Fibroblast of lung (primary cell): ENCODE data around the gene BEST4.

ENCODE experiments used
- EZH2 ChIP-seq: IDR thresholded peaks from 2 replicates; pipeline ENCODE4 v1.5.1; 2012; ENCODE audit warnings: low read length, control low read depth, mild to moderate bottlenecking; ENCODE audit errors: missing control alignments
- TF ChIP-seq, protein P1 (sequence below), 2 donors: IDR thresholded peaks in 1 of 2; conservative IDR thresholded peaks in 1 of 2; 1 replicate in 1 of 2; 2 replicates in 1 of 2; pipeline ENCODE4 v1.5.1; 2011 to 2012; ENCODE audit warnings: low read length in 2 of 2, control low read depth in 1 of 2, inconsistent platforms in 1 of 2, low read depth in 1 of 2, mild to moderate bottlenecking in 1 of 2

DNA sequence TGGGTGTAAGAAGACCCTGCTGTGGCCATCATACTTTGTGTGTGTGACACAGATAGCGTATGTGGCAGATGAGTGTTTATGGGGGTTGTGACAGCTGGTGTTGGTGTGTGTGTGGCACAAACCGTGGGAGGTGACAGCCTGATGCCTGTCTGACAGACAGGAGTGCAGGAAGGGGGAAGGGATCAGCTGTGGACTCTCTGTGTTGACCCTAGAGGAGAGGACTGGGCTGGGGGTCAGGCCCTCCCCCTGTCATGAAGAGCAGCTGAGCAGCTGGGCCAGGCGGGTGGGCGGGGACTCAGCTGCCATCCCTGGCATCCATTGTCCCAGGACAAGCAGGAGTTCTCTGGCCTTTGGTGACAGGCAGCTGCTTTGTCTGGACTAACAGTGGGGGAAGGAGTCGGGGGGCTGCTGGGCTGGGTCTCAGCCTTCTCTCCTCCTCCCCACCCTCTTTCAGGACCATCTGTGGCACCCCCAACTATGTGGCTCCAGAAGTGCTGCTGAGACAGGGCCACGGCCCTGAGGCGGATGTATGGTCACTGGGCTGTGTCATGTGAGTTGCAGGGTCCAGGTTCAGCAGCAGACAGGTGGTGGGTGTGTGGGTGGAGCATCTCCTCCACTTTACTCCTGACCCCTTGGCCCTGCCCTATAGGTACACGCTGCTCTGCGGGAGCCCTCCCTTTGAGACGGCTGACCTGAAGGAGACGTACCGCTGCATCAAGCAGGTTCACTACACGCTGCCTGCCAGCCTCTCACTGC lies 14.5 kb upstream of the BEST4 start:
- TF ChIP-seq, protein P1, sequence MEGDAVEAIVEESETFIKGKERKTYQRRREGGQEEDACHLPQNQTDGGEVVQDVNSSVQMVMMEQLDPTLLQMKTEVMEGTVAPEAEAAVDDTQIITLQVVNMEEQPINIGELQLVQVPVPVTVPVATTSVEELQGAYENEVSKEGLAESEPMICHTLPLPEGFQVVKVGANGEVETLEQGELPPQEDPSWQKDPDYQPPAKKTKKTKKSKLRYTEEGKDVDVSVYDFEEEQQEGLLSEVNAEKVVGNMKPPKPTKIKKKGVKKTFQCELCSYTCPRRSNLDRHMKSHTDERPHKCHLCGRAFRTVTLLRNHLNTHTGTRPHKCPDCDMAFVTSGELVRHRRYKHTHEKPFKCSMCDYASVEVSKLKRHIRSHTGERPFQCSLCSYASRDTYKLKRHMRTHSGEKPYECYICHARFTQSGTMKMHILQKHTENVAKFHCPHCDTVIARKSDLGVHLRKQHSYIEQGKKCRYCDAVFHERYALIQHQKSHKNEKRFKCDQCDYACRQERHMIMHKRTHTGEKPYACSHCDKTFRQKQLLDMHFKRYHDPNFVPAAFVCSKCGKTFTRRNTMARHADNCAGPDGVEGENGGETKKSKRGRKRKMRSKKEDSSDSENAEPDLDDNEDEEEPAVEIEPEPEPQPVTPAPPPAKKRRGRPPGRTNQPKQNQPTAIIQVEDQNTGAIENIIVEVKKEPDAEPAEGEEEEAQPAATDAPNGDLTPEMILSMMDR (conservative IDR thresholded peaks at IDR 0.05 in 1 of 2, IDR thresholded peaks at IDR 0.05 in 1 of 2; ENCODE audit: low read depth in 1 of 2, low read length in 2 of 2), result no peak
- TF ChIP-seq EZH2, result no peak
